Activated CD4-positive, alpha-beta T cell treated with anti-CD3 and anti-CD28 coated beads, Interleukin-2, amount 50 U/mL, for 24 hours (primary cell): Measurements from ENCODE around the gene OSBPL3.

Experiments used
- DNase-seq, 2 donors: peaks; one replicate each; pipeline ENCODE4 v3.0.0-alpha.2; 2020; ENCODE audit warnings: low read depth in 1 of 2, low spot score in 1 of 2

The OSBPL3 gene

GRCh38 chr7:24958399-24958798, 21.6 kb downstream of the OSBPL3 start:
- no peak for DNase-seq

GRCh38 chr7:24956021-24956420, 24.0 kb downstream of the OSBPL3 start:
- no peak for DNase-seq

- no peak for DNase-seq
These were observed 24.7 kb downstream of the OSBPL3 start for GRCh38 chr7:24955313-24955712.

GRCh38 chr7:24952464-24952863, 27.5 kb downstream of the OSBPL3 start:
- DNase-seq = no peak

- no peak for DNase-seq
These were observed 28.5 kb downstream of the OSBPL3 start for GRCh38 chr7:24951441-24951980.

GRCh38 chr7:24949884-24950283, 30.1 kb downstream of the OSBPL3 start:
- DNase-seq = no peak

- DNase-seq = no peak
These were observed 31.2 kb downstream of the OSBPL3 start for GRCh38 chr7:24948739-24949138.

- DNase-seq = no peak
These were observed 33.5 kb downstream of the OSBPL3 start for GRCh38 chr7:24946467-24946866.

- DNase-seq = no peak
These were observed 34.1 kb downstream of the OSBPL3 start for GRCh38 chr7:24945899-24946298.

GRCh38 chr7:24943096-24943948, 36.7 kb downstream of the OSBPL3 start:
- no peak for DNase-seq

- DNase-seq = no peak
These were observed 37.8 kb downstream of the OSBPL3 start for GRCh38 chr7:24942226-24942625.

GRCh38 chr7:24939416-24939815, 40.6 kb downstream of the OSBPL3 start:
- no peak for DNase-seq

GRCh38 chr7:24936121-24936824, 43.7 kb downstream of the OSBPL3 start:
- DNase-seq = no peak

- no peak for DNase-seq
These were observed 46.7 kb downstream of the OSBPL3 start for GRCh38 chr7:24933298-24933697.

GRCh38 chr7:24932815-24933214, 47.2 kb downstream of the OSBPL3 start:
- no peak for DNase-seq

- no peak for DNase-seq
These were observed 47.6 kb downstream of the OSBPL3 start for GRCh38 chr7:24932389-24932788.

GRCh38 chr7:24931844-24932243, 48.1 kb downstream of the OSBPL3 start:
- no peak for DNase-seq

- no peak for DNase-seq
These were observed 49.1 kb downstream of the OSBPL3 start for GRCh38 chr7:24930856-24931255.

- DNase-seq = no peak
These were observed 53.1 kb downstream of the OSBPL3 start for GRCh38 chr7:24926623-24927524.

GRCh38 chr7:24924375-24924774, 55.6 kb downstream of the OSBPL3 start:
- no peak for DNase-seq

- DNase-seq = no peak
These were observed 56.7 kb downstream of the OSBPL3 start for GRCh38 chr7:24923172-24923865.
